ENCODE results near the gene SLC16A5. TPM values are rescaled to one million over a fixed set of nuclear protein-coding genes. Genes with fewer than 3 reads are reported as not detected.

SLC16A5 gene
- total RNA-seq, 3 donors from 2014 or later (not counting 1 experiment from before 2014, with no cell fraction given): 6.3 to 11.2 (median 10.0) TPM

- peaks cover 9% of the 10 kb centered on the region for H3K36me3 ChIP-seq (ENCODE audit: control insufficient read depth, insufficient read depth, low read length)
- H3K9me3 ChIP-seq (ENCODE audit: control insufficient read depth, insufficient read depth, low read length): no peaks in the 10 kb centered on the region
- H3K4me1 ChIP-seq (ENCODE audit: control insufficient read depth, insufficient read depth, low read length): peaks cover 26% of the 10 kb centered on the region
- no peaks in the 10 kb centered on the region for H3K27me3 Mint-ChIP-seq (ENCODE audit: low read depth in 2 of 2)
- H3K27ac Mint-ChIP-seq: peak overlapping the region; percentile 82 to 84
- no peak overlapping the region for H3K27ac ChIP-seq (ENCODE audit: low read length)
- ATAC-seq (peak; percentile 74 to 88 (median 76)), DNase-seq (peak; percentile 33 to 54)
- no peaks in the 10 kb centered on the region for H3K36me3 Mint-ChIP-seq
- WGBS (ENCODE audit: insufficient coverage): 47% methylated on average over 19 of the region's 19 CpGs
- intact Hi-C loops (cut with micrococcal nuclease): no loop called here
- no peak overlapping the region for H3K4me3 ChIP-seq (ENCODE audit: low read length)
- no peaks in the 10 kb centered on the region for H3K9me3 Mint-ChIP-seq
- peak overlapping the region; percentile 47 for H3K4me3 Mint-ChIP-seq
- peaks cover 24 to 30% of the 10 kb centered on the region in 2 donors for H3K4me1 Mint-ChIP-seq
- no peak for TF ChIP-seq CTCF (IDR thresholded peaks at IDR 0.05)
- no peaks in the 10 kb centered on the region for H3K27me3 ChIP-seq (ENCODE audit: control insufficient read depth, insufficient read depth, low read length)
These were observed 36.5 kb downstream of the SLC16A5 start for GRCh38 chr17:75124041-75124818.

GRCh38 chr17:75124819-75125162 lies 37.0 kb downstream of the SLC16A5 start:
- no peaks in the 10 kb centered on the region for H3K27me3 Mint-ChIP-seq (ENCODE audit: low read depth in 2 of 2)
- no peak overlapping the region for H3K4me3 Mint-ChIP-seq
- Histone ChIP-seq H3K4me3 (ENCODE audit: low read length) (no peak overlapping the region), H3K36me3 (ENCODE audit: control insufficient read depth, insufficient read depth, low read length) (peaks cover 14% of the 10 kb centered on the region), H3K4me1 (ENCODE audit: control insufficient read depth, insufficient read depth, low read length) (peaks cover 27% of the 10 kb centered on the region), H3K9me3 (ENCODE audit: control insufficient read depth, insufficient read depth, low read length) (no peaks in the 10 kb centered on the region), H3K27me3 (ENCODE audit: control insufficient read depth, insufficient read depth, low read length) (no peaks in the 10 kb centered on the region), H3K27ac (ENCODE audit: low read length) (no peak overlapping the region)
- DNase-seq (no peak), ATAC-seq (no peak)
- no peaks in the 10 kb centered on the region for H3K9me3 Mint-ChIP-seq
- TF ChIP-seq CTCF (IDR thresholded peaks at IDR 0.05): no peak
- intact Hi-C loops (cut with micrococcal nuclease): no loop called here
- peak overlapping the region; percentile 82 to 84 for H3K27ac Mint-ChIP-seq
- H3K36me3 Mint-ChIP-seq: no peaks in the 10 kb centered on the region
- WGBS (ENCODE audit: insufficient coverage): 86% methylated on average over 4 of the region's 4 CpGs
- H3K4me1 Mint-ChIP-seq: peaks cover 24 to 35% of the 10 kb centered on the region in 2 donors

GRCh38 chr17:75125984-75126383 lies 38.2 kb downstream of the SLC16A5 start:
- Mint-ChIP-seq H3K27me3 (ENCODE audit: low read depth in 2 of 2) (no peaks in the 10 kb centered on the region), H3K4me1 (peaks cover 31 to 38% of the 10 kb centered on the region in 2 donors)

More at GRCh38 chr17:75125984-75126383, 38.2 kb downstream of the SLC16A5 start:
- peak overlapping the region in 1 of 2 donors; percentile 51 for H3K27ac Mint-ChIP-seq
- H3K4me3 Mint-ChIP-seq: no peak overlapping the region
- H3K36me3 Mint-ChIP-seq: no peaks in the 10 kb centered on the region
- no peak for TF ChIP-seq CTCF (IDR thresholded peaks at IDR 0.05)
- ATAC-seq: no peak
- H3K36me3 ChIP-seq (ENCODE audit: control insufficient read depth, insufficient read depth, low read length): peaks cover 11% of the 10 kb centered on the region
- no peak overlapping the region for H3K4me3 ChIP-seq (ENCODE audit: low read length)
- H3K27me3 ChIP-seq (ENCODE audit: control insufficient read depth, insufficient read depth, low read length): no peaks in the 10 kb centered on the region
- DNase-seq: no peak
- H3K9me3 Mint-ChIP-seq: no peaks in the 10 kb centered on the region
- H3K4me1 ChIP-seq (ENCODE audit: control insufficient read depth, insufficient read depth, low read length): peaks cover 39% of the 10 kb centered on the region
- 31% methylated on average over 3 of the region's 3 CpGs for WGBS (ENCODE audit: insufficient coverage)
- H3K9me3 ChIP-seq (ENCODE audit: control insufficient read depth, insufficient read depth, low read length): no peaks in the 10 kb centered on the region
- no peak overlapping the region for H3K27ac ChIP-seq (ENCODE audit: low read length)
- intact Hi-C loops (cut with micrococcal nuclease): no loop called here

All from natural killer cell (primary cell).